GM12878 (cell line): ENCODE measurements around the gene SCGN. TPM values are rescaled to one million over a fixed set of nuclear protein-coding genes. Genes with fewer than 3 reads are reported as not detected.
"Not testable (repeated sequence)": the region's sequence is repeated elsewhere in the genome, so short reads cannot be mapped to it uniquely, and the experiment has no call there.

Source experiments
- ATAC-seq: fragments of 200-7000 bp; cut with Tn5 transposase; 3 replicates; pipeline ENCODE4 v1.9.1; 2020; ENCODE audit warnings: mild to moderate bottlenecking, moderate library complexity
- BruUV-seq: library from RNA; stranded (reverse); fragments of 400-500 nt; replicated peaks from 2 replicates; lab custom pipeline; 2021; lab: Mats Ljungman, UMichigan
- CTCF ChIA-PET: fragments of 300-600 bp; sonication (Branson Sonifier 250); formaldehyde crosslinking; extraction: SDS; loops from one replicate; lab custom pipeline; 2021; ENCODE audit warnings: inconsistent platforms; lab: Yijun Ruan, JAX
- POLR2A ChIA-PET: fragments of 350-600 bp; formaldehyde crosslinking; extraction: SDS; loops from one replicate; lab custom pipeline; 2021; ENCODE audit warnings: inconsistent platforms; lab: Charles Lee
- RAD21 ChIA-PET: fragments of 300-600 bp; sonication (Branson Sonifier 250); formaldehyde crosslinking; loops from one replicate; lab custom pipeline; 2023; ENCODE audit warnings: antibody characterized with exemption; ENCODE audit not compliant: unreplicated experiment; lab: Charles Lee
- SMC1A ChIA-PET: fragments of 300-600 bp; sonication (Branson Sonifier 250); formaldehyde crosslinking; loops from one replicate; lab custom pipeline; 2023; ENCODE audit not compliant: unreplicated experiment, uncharacterized antibody; lab: Charles Lee
- DNase-seq: peaks from one replicate; pipeline ENCODE4 v3.0.0-alpha.2; 2011; ENCODE audit warnings: low read depth, low spot score
- FAIRE-seq: peaks from 3 replicates; lab custom pipeline; 2011; peaks lifted over from hg19 to GRCh38; lab: Jason Lieb, UNC
- H2AFZ ChIP-seq: 2 replicates; pipeline ENCODE4 v1.6.0; 2011; ENCODE audit warnings: low read depth, low read length, control low read depth; ENCODE audit not compliant: control insufficient read depth
- H3K27ac ChIP-seq: 2 replicates; pipeline ENCODE4 v1.5.1; 2011; ENCODE audit warnings: control low read depth; ENCODE audit not compliant: control insufficient read depth, insufficient read depth
- H3K27me3 ChIP-seq, 2 experiments: replicated peaks in 1 of 2; 2 replicates each; pipeline versions ENCODE4 v1.6.0 to v1.6.1; 2011; ENCODE audit warnings: low read length in 1 of 2; ENCODE audit not compliant: control insufficient read depth in 2 of 2, insufficient read depth in 2 of 2
- H3K36me3 ChIP-seq, 2 experiments: 2 replicates each; pipeline ENCODE4 v1.5.1; 2011; ENCODE audit warnings: low read length in 1 of 2; ENCODE audit not compliant: control insufficient read depth in 2 of 2, insufficient read depth in 2 of 2
- H3K4me1 ChIP-seq: 2 replicates; pipeline ENCODE4 v1.6.1; 2011; ENCODE audit warnings: mild to moderate bottlenecking, low read length, moderate library complexity, mixed read lengths; ENCODE audit not compliant: control insufficient read depth, insufficient read depth
- H3K4me2 ChIP-seq: 2 replicates; pipeline ENCODE4 v1.6.0; 2011; ENCODE audit warnings: control low read depth; ENCODE audit not compliant: control insufficient read depth, insufficient read depth
- H3K4me3 ChIP-seq: fragments of 200-600 bp; sonication (generic); 2 replicates; pipeline ENCODE4 v1.5.1; 2016
- H3K79me2 ChIP-seq: 2 replicates; pipeline ENCODE4 v1.6.0; 2011; ENCODE audit warnings: low read length; ENCODE audit not compliant: control insufficient read depth, insufficient read depth
- H3K9ac ChIP-seq: 2 replicates; pipeline ENCODE4 v1.8.0; 2011; ENCODE audit warnings: low read length, control low read depth, mixed read lengths; ENCODE audit not compliant: control insufficient read depth, insufficient read depth
- H3K9me3 ChIP-seq: replicated peaks from 3 replicates; pipeline ENCODE4 v1.5.1; 2011; ENCODE audit warnings: mild to moderate bottlenecking, low read length; ENCODE audit not compliant: control insufficient read depth, insufficient read depth
- H4K20me1 ChIP-seq: 2 replicates; pipeline ENCODE4 v1.6.0; 2011; ENCODE audit not compliant: control insufficient read depth, insufficient read depth
- HDGF ChIP-seq: fragments of 450-650 bp; IDR thresholded peaks from 2 replicates; pipeline ENCODE4 v1.6.1; 2016; ENCODE audit warnings: antibody characterized with exemption
- RBBP5 ChIP-seq: fragments of 200-600 bp; sonication (generic); conservative IDR thresholded peaks from 2 replicates; pipeline ENCODE4 v1.6.1; 2016
- TARDBP ChIP-seq: IDR thresholded peaks from 2 replicates; pipeline ENCODE4 v1.6.1; 2016; ENCODE audit warnings: borderline replicate concordance
- ZBTB4 ChIP-seq: fragments of 450-650 bp; formaldehyde crosslinking; IDR thresholded peaks from 2 replicates; pipeline ENCODE4 v1.4.0; 2022; ENCODE audit warnings: mild to moderate bottlenecking, moderate library complexity
- WGBS: methylation state at CpG from one replicate; pipeline ENCODE4 v1.1.6; 2016; ENCODE audit warnings: low lambda C conversion rate; ENCODE audit not compliant: insufficient replicate concordance, insufficient coverage; ENCODE audit errors: missing lambda C conversion rate; 5-methylcytosine and 5-hydroxymethylcytosine counted together
- in situ Hi-C: fragments of 300-500 bp; cut with MboI; formaldehyde crosslinking; loops from 9 replicates; pipeline ENCODE4 v1.14.3; 2018; ENCODE audit warnings: mixed read lengths
- intact Hi-C: fragments of 100-400 bp; cut with micrococcal nuclease; formaldehyde crosslinking; loops from one replicate; pipeline ENCODE4 v1.14.2; 2022; ENCODE audit not compliant: unreplicated experiment
- polyA plus RNA-seq, 11 experiments: library from polyadenylated mRNA; depleted of rRNA in 4 of 11; unstranded in 6 of 11; stranded (reverse) in 5 of 11; fragments of >200 nt; fragmentation: Nextera tagmentation in 4 of 11; fragmentation: Illumina TruSeq in 1 of 11; extraction: Ambion mirVana in 4 of 11; extraction: Trizol in 1 of 11; gene quantifications; 1 replicate in 1 of 11; 2 replicates in 10 of 11; pipeline versions ENCODE4 v1.2.1 to v1.2.3, GENCODE V29; 2011 to 2016; ENCODE audit warnings: inconsistent platforms in 2 of 11, missing spikeins in 2 of 11, low read depth in 1 of 11
- total RNA-seq, 4 experiments: library from RNA; depleted of rRNA in 3 of 4; stranded (reverse); fragments of >200 nt in 3 of 4; fragmentation: Illumina TruSeq in 1 of 4; extraction: Trizol in 1 of 4; gene quantifications; 2 replicates each; pipeline versions ENCODE4 v1.2.1 to v1.2.3, GENCODE V29; 2013 to 2021
- TF ChIP-seq, protein P1 (sequence below): IDR thresholded peaks from 2 replicates; pipeline ENCODE4 v1.6.1; 2011; ENCODE audit warnings: mild to moderate bottlenecking, low read depth, low read length, moderate library complexity; ENCODE audit not compliant: insufficient replicate concordance

Gene SCGN
- total and polyA plus RNA-seq, 10 of the 15 experiments (the other 5 are each of a cell fraction or from before 2014, with no cell fraction given): not detected

GRCh38 chr6:25748049-25748448 is 96.0 kb downstream of the SCGN start:
- Histone ChIP-seq H4K20me1 (no peaks in the 10 kb centered on the region), H3K27ac (no peak overlapping the region), H3K4me2 (no peak overlapping the region), H3K4me1 (no peaks in the 10 kb centered on the region), H3K4me3 (no peak overlapping the region), H3K9me3 (no peaks in the 10 kb centered on the region), H3K9ac (no peak overlapping the region), H2AFZ (no peak overlapping the region), H3K79me2 (no peaks in the 10 kb centered on the region), H3K27me3 (no peaks in the 10 kb centered on the region), H3K36me3 (no peaks in the 10 kb centered on the region)
- intact Hi-C loops: no loop called here
- in situ Hi-C loops: no loop called here
- ATAC-seq (no peak), DNase-seq (no peak), FAIRE-seq (no peak)
- SMC1A ChIA-PET: no interaction called here
- RAD21 ChIA-PET: no interaction called here
- BruUV-seq: no TSS peak
- CTCF ChIA-PET: interaction anchor here (0.6 kb wide), 1 partner anchor 1323 kb away, joined by 3 read pairs; no protein-coding TSS in a partner anchor
- TF ChIP-seq TARDBP: no peak
- TF ChIP-seq ZBTB4 (CRISPR knock-in tag): no peak
- TF ChIP-seq, protein P1, sequence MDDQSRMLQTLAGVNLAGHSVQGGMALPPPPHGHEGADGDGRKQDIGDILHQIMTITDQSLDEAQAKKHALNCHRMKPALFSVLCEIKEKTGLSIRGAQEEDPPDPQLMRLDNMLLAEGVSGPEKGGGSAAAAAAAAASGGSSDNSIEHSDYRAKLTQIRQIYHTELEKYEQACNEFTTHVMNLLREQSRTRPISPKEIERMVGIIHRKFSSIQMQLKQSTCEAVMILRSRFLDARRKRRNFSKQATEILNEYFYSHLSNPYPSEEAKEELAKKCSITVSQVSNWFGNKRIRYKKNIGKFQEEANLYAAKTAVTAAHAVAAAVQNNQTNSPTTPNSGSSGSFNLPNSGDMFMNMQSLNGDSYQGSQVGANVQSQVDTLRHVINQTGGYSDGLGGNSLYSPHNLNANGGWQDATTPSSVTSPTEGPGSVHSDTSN: no peak
- TF ChIP-seq HDGF: no peak
- no peak for TF ChIP-seq RBBP5
- POLR2A ChIA-PET: no interaction called here

GRCh38 chr6:25748601-25749517 is 96.8 kb downstream of the SCGN start:
- BruUV-seq, H3K4me1 ChIP-seq, POLR2A ChIA-PET, H3K27me3 ChIP-seq, FAIRE-seq, H3K4me3 ChIP-seq, H3K36me3 ChIP-seq, intact Hi-C loops, H3K4me2 ChIP-seq, H3K79me2 ChIP-seq, DNase-seq, H3K27ac ChIP-seq, H3K9ac ChIP-seq, H4K20me1 ChIP-seq, in situ Hi-C loops, RAD21 ChIA-PET, H3K9me3 ChIP-seq, ATAC-seq, H2AFZ ChIP-seq, SMC1A ChIA-PET: not testable (repeated sequence)
- 62% methylated on average over 17 of the region's 17 CpGs for WGBS
- CTCF ChIA-PET: interaction anchor here (0.6 to 1.7 kb wide), 2 partner anchors 17 to 1323 kb away, joined by 3 read pairs; no protein-coding TSS in a partner anchor
